SK-N-MC (cell line): ENCODE results near the gene TSPAN4.

ENCODE experiments used
- DNase-seq: peaks from one replicate; pipeline ENCODE4 v3.0.0-alpha.2; 2011; ENCODE audit warnings: low read depth, low spot score
- H3K27ac ChIP-seq: fragments of 200-600 bp; sonication (generic); 2 replicates; pipeline ENCODE4 v1.5.1; 2016; ENCODE audit warnings: mixed run types
- H3K36me3 ChIP-seq: fragments of 200-600 bp; sonication (generic); 2 replicates; pipeline ENCODE4 v1.6.1; 2017; ENCODE audit warnings: antibody characterized with exemption, low read length, mixed read lengths; ENCODE audit not compliant: insufficient read depth
- H3K4me3 ChIP-seq: fragments of 200-600 bp; sonication (generic); 2 replicates; pipeline ENCODE4 v1.5.1; 2016
- H3K9ac ChIP-seq: fragments of 200-600 bp; sonication (generic); 2 replicates; pipeline ENCODE4 v1.8.0; 2017; ENCODE audit warnings: mixed run types, mixed read lengths; ENCODE audit not compliant: insufficient read length
- H3K9me3 ChIP-seq: fragments of 200-600 bp; sonication (generic); 2 replicates; pipeline ENCODE4 v1.6.1; 2017; ENCODE audit warnings: low read depth, mild to moderate bottlenecking, antibody characterized with exemption, low read length, moderate library complexity, mixed read lengths
- EZH2 ChIP-seq: fragments of 200-600 bp; sonication (generic); IDR thresholded peaks from one replicate; pipeline ENCODE4 v1.6.1; 2017; ENCODE audit warnings: antibody characterized with exemption
- FOXP2 ChIP-seq: optimal IDR thresholded peaks from 2 replicates; pipeline ENCODE3; 2011; ENCODE audit warnings: mild to moderate bottlenecking, moderate library complexity; ENCODE audit not compliant: insufficient read depth; ENCODE audit errors: extremely low read length, control extremely low read depth
- POLR2AphosphoS5 ChIP-seq: IDR thresholded peaks from 2 replicates; pipeline ENCODE4 v1.6.1; 2012; ENCODE audit warnings: mild to moderate bottlenecking, low read depth, low read length, borderline replicate concordance

Gene TSPAN4

GRCh38 chr11:797296-798092, 45.2 kb upstream of the TSPAN4 start:
- peak; percentile 56 for DNase-seq
- H3K9ac ChIP-seq: peak overlapping the region; percentile 74
- no peak for TF ChIP-seq EZH2
- no peak for TF ChIP-seq FOXP2
- no peak for TF ChIP-seq POLR2AphosphoS5
- no peaks in the 10 kb centered on the region; the same call in 1 of the 2 replicates for H3K36me3 ChIP-seq
- H3K9me3 ChIP-seq: no peaks in the 10 kb centered on the region
- H3K27ac ChIP-seq: peak overlapping the region; percentile 89
- peak overlapping the region; percentile 94 for H3K4me3 ChIP-seq

GRCh38 chr11:798093-798713, 44.4 kb upstream of the TSPAN4 start, which contains the start of gene SLC25A22:
TSS of gene SLC25A22 (minus strand) at chr11:798281. CDS start at chr11:795006, 3,275 bp downstream.
- TF ChIP-seq EZH2 (no peak), FOXP2 (no peak), POLR2AphosphoS5 (no peak; the same call in 1 of the 2 replicates)
- no peak for DNase-seq
- Histone ChIP-seq H3K27ac (peak within 1 kb of the TSS; percentile 89), H3K36me3 (no peaks in the 10 kb centered on the region; the same call in 1 of the 2 replicates), H3K9me3 (no peaks in the 10 kb centered on the region), H3K9ac (peak within 1 kb of the TSS; percentile 74), H3K4me3 (peak within 1 kb of the TSS; percentile 94)

- no peak overlapping the region for H3K4me3 ChIP-seq
- H3K27ac ChIP-seq: no peak overlapping the region
- no peaks in the 10 kb centered on the region; the same call in 1 of the 2 replicates for H3K36me3 ChIP-seq
- H3K9me3 ChIP-seq: no peaks in the 10 kb centered on the region
- no peak for TF ChIP-seq POLR2AphosphoS5
- TF ChIP-seq FOXP2: no peak
- TF ChIP-seq EZH2: no peak
- no peak overlapping the region for H3K9ac ChIP-seq
- no peak for DNase-seq
Measured at GRCh38 chr11:799641-800316, 42.9 kb upstream of the TSPAN4 start.

- Histone ChIP-seq H3K9ac (no peak overlapping the region), H3K36me3 (no peaks in the 10 kb centered on the region; the same call in 1 of the 2 replicates), H3K4me3 (no peak overlapping the region), H3K9me3 (no peaks in the 10 kb centered on the region), H3K27ac (no peak overlapping the region)
- TF ChIP-seq POLR2AphosphoS5 (no peak), EZH2 (no peak), FOXP2 (no peak)
- no peak for DNase-seq
Measured at GRCh38 chr11:800473-800872, 42.2 kb upstream of the TSPAN4 start.

- no peaks in the 10 kb centered on the region for H3K9me3 ChIP-seq
- H3K4me3 ChIP-seq: no peak overlapping the region
- DNase-seq: no peak
- no peak overlapping the region for H3K27ac ChIP-seq
- TF ChIP-seq POLR2AphosphoS5: no peak
- H3K36me3 ChIP-seq: no peaks in the 10 kb centered on the region; the same call in 1 of the 2 replicates
- H3K9ac ChIP-seq: no peak overlapping the region
Measured at GRCh38 chr11:801097-801780, 41.4 kb upstream of the TSPAN4 start.

- no peak for DNase-seq
- Histone ChIP-seq H3K9ac (no peak overlapping the region), H3K36me3 (no peaks in the 10 kb centered on the region; the same call in 1 of the 2 replicates), H3K27ac (no peak overlapping the region), H3K9me3 (no peaks in the 10 kb centered on the region), H3K4me3 (no peak overlapping the region)
- no peak for TF ChIP-seq POLR2AphosphoS5
- no peak for TF ChIP-seq EZH2
- TF ChIP-seq FOXP2: no peak
Measured at GRCh38 chr11:802018-802617, 40.5 kb upstream of the TSPAN4 start.

- H3K36me3 ChIP-seq: no peaks in the 10 kb centered on the region; the same call in 1 of the 2 replicates
- no peak overlapping the region for H3K9ac ChIP-seq
- no peak overlapping the region for H3K27ac ChIP-seq
- no peak for TF ChIP-seq POLR2AphosphoS5
- no peaks in the 10 kb centered on the region for H3K9me3 ChIP-seq
- no peak overlapping the region; the same call in 1 of the 2 replicates for H3K4me3 ChIP-seq
- no peak for DNase-seq
Measured at GRCh38 chr11:802693-803466, 39.8 kb upstream of the TSPAN4 start.
